ENCODE data around the gene HIGD1A.

Gene HIGD1A

GRCh38 chr3:42799376-42799775 is 4.9 kb downstream of the HIGD1A start:
- no peak for DNase-seq

- no peak for DNase-seq
These were observed 7.9 kb downstream of the HIGD1A start for GRCh38 chr3:42796332-42796885.

GRCh38 chr3:42795621-42796181 is 8.6 kb downstream of the HIGD1A start:
- no peak for DNase-seq

GRCh38 chr3:42790714-42791229 is 13.5 kb downstream of the HIGD1A start:
- DNase-seq, result no peak

- no peak for DNase-seq
These were observed 17.7 kb downstream of the HIGD1A start for GRCh38 chr3:42786631-42787030.

- DNase-seq, result no peak
These were observed 18.1 kb downstream of the HIGD1A start for GRCh38 chr3:42786212-42786611.

GRCh38 chr3:42780892-42781700 is 23.2 kb downstream of the HIGD1A start:
- no peak for DNase-seq

GRCh38 chr3:42780398-42780797 is 23.9 kb downstream of the HIGD1A start:
- no peak for DNase-seq

GRCh38 chr3:42778644-42779043 is 25.6 kb downstream of the HIGD1A start:
- DNase-seq, result no peak

- DNase-seq, result no peak
These were observed 30.9 kb downstream of the HIGD1A start for GRCh38 chr3:42773409-42773751.

GRCh38 chr3:42772670-42773408 is 31.5 kb downstream of the HIGD1A start, which contains the start of gene CCDC13:
Gene CCDC13, minus strand, starts transcription at chr3:42773253. Its CDS starts 14,908 bp downstream, at chr3:42758345.
- DNase-seq, result no peak

- no peak for DNase-seq
These were observed 33.0 kb downstream of the HIGD1A start for GRCh38 chr3:42771271-42771670.

- DNase-seq, result no peak
These were observed 34.7 kb downstream of the HIGD1A start for GRCh38 chr3:42769477-42770131.

GRCh38 chr3:42764561-42765295 is 39.6 kb downstream of the HIGD1A start:
- no peak for DNase-seq

- DNase-seq, result no peak
These were observed 40.2 kb downstream of the HIGD1A start for GRCh38 chr3:42764115-42764514.

GRCh38 chr3:42763021-42763420 is 41.3 kb downstream of the HIGD1A start:
- no peak for DNase-seq

- no peak for DNase-seq
These were observed 42.1 kb downstream of the HIGD1A start for GRCh38 chr3:42762046-42762724.

GRCh38 chr3:42758126-42758525 is 46.2 kb downstream of the HIGD1A start:
- no peak for DNase-seq

- no peak for DNase-seq
These were observed 47.5 kb downstream of the HIGD1A start for GRCh38 chr3:42756681-42757213.

- no peak for DNase-seq
These were observed 48.4 kb downstream of the HIGD1A start for GRCh38 chr3:42755681-42756578.
